HG03520 (cell line): ENCODE results near the gene RECK.

Experiments used
- ATAC-seq: cut with Tn5 transposase; IDR thresholded peaks from one replicate; pipeline ENCODE4 v1.9.1; 2021; ENCODE audit warnings: mild to moderate bottlenecking, moderate library complexity; ENCODE audit not compliant: unreplicated experiment

RECK gene

DNA sequence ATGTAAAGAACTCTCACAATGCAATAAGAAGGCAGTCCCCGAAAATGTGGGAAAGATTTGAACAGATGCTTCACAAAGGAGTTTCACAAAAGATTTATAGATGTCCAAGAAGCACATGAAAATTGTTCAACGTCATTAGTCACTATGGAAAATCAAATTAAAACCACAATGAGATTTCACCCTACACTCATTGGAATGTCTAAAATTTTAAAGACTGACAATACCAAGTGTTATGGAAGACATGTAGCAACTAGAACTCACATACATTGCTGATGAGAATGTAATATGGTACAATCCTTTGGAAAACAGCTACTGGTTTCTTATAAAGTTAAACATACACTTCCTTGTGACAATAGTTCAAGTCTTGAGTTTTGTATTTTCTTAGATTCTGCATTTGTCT, 11.0 kb upstream of the RECK start:
- no peak for ATAC-seq

DNA sequence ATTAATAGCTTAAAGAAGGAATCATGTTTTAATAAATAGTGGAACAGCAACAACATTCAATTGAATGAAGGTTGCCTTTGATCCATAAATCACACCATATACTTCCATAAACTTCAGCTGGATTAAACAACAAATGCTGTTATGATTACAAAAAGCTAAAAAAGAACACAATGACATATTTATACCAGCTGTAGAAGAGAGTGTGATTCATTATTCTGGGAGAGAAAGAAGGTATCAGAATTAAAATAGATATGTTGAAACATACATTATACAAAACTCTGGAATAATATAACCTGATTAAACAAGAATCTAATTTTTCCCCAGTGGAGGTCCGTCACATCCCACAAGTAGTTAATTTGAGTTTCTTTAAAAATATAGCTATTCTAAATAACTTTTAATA, 7.5 kb upstream of the RECK start:
- no peak for ATAC-seq

DNA sequence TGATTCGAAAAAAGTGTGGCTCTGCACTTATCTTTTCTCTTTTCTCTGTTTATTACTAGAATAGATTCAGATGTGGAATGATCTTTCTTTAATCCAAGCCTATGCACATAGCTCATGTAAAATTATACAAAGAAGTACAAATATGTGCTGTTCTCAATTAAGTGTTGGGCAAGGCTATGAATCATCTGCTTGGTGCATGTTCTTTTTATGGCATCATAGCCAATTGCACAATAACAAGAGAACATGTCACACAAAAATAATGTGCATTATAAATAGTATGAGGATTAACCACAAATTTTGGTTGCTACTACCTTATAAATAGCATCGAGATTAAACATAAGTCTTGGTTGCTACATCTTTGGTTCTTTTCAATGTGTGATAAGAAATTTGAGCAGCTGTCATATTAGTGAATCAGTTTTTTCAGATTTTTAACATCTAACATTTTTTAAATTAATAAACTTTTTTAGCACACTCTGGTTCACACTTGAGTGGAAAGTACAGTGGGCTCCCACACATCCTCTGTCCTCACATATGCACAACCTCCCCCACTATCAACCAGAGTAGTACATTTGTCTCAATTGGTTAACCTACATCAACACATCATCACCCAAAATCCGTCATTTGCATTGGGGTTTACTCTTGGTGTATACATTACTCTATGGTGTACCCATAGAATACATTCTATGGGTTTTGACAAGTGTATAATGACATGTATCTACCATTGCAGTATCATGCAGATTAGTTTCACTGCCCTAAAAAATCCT, 6.8 kb upstream of the RECK start:
- ATAC-seq: no peak

DNA sequence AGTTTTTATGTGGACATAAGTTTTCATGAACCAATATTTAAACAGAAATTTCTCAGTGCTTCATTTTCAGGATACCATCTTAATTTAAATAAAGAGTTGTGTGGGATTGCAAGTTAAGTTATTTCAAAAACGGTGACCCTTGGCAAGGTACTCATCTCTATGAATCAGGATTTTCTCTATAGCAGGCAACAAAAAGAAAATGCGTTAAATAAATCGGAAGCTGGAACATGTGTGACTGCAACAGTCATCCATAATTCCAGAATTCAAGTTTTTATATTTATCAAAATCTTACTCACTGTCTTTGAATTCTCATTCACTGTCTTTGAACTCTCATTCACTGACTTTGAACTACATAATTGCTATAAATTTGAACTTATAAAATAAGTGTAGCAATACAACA, 5.8 kb upstream of the RECK start:
- no peak for ATAC-seq

DNA sequence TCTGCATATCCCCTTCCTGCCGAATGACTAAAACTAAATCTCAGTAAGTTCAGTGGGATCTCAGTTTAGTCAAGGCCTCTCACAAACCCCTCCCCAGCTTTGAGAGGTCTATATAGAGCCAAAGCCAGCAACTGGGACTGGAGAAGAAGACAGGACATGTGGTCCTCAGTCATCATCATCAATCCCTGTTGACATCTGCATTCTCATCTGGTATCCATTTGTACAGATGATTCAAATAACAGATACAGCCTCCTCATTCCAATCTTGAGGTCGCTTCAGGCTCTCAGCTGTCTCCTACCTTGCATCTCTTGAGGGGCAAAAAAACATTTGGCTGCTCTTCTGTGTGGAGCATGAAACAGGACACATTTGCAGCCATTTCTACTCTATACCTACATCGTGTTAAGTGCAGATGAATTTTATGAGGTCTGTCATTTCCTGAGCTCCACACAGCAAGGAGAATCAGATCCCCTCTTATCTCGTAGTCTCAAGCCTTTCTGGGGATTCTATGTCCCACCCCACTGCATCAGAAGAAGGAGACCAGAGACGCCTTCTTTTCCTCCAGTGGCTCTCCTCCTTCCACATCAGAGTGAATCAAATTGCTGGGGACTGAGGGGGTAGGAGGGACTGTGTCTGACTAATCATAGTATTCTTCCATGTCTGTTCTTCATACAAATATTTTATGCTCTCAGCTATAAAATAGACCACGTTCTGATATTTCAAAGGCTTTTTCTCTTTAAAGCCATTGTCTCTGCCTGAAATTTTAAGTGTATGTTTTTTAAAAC, 4.7 kb upstream of the RECK start:
- ATAC-seq: no peak

DNA sequence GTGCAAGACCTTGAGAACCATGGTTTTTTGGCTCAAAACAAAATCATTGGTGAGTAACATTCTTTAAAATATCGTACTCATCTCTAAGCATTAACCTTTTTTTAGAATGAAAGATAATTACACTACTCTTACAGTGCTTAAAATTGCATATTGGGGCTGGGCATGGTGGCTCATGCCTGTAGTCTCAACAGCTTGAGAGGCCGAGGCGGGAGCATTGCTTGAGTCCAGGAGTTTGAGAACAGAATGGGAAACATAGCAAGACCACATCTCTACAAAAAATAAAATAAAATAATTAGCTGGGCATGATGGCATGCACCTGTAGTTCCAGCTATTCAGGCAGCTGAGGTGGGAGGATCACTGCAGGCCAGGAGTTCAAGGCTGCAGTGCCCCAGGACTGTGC, 2.9 kb upstream of the RECK start:
- no peak for ATAC-seq

DNA sequence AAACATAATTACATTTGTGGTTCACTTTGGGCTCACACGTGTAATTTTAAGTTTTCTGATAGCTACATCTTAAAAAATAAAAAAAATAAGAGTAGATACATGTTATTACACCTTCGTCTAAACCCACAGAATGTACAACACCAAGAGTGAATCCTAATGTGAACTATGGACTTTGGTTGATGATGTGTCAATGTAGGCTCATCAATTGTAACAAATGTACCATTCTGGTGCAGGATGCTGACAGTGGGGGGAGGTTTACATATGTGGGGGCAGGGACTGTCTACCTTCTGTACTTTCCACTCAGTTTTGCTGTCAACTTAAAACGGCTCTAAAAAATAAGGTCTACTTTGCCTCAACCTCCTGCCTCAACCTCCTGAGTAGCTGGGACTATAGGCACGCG, 2.5 kb upstream of the RECK start:
- no peak for ATAC-seq

DNA sequence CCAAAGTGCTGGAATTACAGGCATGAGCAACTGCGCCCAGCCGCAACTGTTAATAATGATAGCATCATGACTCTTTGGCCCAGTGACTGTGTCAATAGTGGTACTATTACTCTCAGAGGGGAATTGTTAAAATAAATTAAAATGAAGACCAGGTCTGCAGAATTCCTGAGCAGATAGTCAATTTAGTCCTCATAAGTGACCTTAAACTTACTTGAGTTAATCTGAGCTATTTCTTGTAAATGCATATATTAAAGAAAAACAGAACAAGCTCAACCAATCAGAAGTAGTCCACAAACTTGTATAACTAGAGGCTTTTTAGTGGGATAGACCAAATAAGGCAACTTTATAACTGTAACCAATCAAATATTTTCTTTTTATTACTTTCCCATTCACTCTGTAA, 1.7 kb upstream of the RECK start:
- no peak for ATAC-seq

DNA sequence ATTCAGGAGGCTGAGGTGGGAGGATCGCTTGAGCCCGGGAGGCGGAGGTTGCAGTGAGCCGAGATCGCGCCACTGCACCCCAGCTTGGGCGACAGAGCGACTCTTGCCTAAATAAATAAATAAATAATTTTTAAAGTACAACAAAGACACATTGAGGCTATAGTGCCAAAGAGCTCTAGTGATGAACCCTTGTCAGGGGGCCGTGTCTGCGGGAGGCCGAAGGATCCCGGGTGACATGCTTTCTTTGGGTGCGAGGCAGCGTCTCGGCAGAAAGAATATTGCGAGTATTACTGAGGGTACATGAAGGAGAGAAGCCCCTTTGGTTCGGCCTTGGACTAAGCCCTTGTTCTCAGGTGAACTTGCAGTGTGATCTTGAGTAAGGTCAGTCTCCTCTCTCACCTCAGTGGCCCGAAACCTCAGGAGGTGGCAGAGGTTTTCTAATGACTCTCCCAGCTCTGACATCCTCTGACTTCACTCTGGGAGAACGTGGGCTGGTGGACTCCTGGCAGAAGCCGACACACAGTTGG, 397 bp upstream of the RECK start:
- no peak for ATAC-seq

DNA sequence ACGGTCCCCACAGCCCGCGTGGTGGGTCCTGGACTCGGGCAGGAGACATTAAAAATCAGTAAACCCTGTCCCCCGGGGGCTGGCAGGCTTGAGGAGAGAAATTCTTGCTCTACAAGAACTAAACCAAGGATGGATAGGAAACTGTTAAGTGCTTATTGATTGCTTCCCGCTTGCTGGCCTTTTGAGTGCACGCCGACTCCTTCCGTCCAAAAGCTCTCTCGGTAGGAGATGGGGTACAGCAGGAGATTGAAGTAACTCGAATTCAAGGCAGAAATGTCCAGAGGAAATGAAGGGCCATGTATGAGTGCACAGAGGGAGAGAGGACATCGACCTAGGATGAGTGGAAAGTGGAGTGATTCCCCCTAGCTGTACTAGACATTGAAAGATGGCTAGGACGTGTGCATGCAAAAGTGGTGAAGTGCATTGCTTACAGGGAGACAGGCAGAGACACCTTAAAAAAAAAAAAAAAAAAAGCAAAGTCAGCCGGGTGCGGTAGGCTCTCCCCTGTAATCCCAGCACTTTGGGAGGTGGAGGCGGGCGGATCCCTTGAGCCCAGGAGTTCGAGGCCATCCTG, 923 bp downstream of the RECK start:
- ATAC-seq: no peak

DNA sequence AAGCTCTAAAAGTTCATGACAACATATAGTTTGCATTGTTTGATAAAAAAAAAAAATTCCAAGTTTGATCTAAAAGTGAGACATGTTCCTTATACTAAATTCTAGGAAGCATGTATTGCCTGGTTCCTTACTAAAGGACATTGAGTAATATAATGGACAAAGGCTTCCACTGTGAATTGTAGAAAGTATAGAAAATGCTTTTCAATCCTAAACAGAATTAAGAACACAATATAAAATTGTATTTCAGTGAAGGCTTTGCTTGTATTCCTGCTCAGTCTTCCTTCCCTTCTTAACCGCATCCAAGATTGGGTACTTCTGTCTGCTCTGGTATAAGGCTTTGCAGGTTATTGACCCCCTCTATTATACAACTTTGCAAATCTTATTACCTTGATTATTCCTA, 2.4 kb downstream of the RECK start:
- no peak for ATAC-seq

DNA sequence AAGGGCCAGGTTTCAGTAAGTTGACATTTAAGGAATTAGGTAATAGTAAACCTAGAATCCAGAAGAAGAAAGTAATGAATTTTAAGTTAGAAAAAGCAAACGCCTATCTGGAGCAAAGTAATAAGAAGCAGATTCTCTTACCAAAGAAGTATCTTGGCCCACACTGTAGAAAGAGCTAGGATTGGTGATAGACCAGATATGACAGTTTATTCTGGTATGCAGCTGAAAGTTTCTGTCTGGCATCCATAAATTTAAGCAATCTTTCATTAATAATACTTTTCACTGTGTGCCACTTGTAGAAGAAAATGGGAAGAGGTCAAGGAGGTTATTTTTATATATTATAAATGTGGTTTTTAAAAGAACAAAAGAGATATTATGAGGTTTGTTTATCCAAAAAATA, 3.0 kb downstream of the RECK start:
- no peak for ATAC-seq

DNA sequence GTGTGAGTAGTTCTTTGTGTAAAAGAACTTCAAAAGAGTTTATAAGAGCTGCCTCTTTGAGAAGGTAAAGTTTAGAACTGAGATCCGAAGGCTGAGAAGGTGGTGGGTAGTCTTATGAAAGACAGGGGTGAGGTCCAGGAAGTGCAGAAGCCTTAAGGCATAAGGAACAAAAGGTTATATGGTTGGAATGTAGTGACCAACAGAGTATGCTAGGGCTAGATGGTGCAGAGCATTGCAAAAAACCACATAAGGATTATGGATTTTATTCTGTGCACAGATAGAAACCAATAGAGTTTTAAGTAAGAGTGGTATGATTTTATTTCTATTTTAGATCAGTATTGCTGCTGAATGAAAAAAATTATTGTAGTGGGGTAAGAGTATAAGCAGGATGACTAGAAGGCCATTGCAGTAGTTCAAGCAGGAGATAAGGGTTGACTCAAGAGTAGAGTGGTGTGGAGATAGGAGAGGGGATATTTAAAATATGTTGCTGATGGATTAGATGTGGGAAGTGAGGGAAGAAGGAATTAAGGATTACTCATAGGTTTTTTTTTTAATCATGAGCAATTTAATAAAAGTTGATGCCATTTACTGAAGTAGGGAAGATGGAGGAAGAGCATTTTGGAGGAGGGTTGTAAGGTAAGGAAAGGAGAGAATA, 3.7 kb downstream of the RECK start:
- no peak for ATAC-seq

DNA sequence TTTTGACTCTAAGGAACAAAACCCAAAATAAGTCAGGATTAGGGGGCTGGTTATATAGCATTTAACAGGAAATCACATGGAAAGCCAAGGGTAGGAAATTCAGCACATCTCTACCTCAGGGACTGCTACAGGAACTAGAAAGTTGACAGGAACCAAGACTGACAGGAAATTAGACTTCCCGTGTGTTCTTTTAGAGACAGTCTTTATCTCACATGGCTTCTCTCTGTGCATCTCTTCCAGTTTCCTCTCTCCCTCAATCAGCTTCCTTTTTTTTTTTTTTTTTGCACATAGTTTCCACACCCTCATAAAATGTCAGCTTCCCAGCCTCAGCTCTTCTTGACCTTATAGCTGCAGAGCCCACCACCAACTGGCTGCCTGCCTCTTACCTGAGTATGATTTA, 4.8 kb downstream of the RECK start:
- no peak for ATAC-seq

DNA sequence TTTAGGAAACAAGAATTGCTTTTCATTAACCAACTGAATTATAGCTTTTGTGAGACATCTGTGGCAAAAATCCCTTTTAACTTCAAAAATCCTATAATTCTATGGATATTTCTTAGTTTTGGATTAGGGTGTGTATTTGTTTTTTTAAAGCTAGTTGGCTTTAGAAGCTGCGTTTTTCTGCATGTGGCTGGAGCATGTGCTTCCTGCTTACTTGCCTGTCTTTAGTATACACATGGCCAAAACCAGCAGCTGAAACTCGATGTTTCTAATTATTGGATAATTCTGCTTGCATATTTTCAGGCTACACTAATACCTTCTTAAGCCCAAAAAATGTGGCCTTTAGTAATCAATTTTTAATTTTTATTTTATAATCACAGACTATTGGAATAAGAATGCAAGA, 8.9 kb downstream of the RECK start:
- no peak for ATAC-seq

DNA sequence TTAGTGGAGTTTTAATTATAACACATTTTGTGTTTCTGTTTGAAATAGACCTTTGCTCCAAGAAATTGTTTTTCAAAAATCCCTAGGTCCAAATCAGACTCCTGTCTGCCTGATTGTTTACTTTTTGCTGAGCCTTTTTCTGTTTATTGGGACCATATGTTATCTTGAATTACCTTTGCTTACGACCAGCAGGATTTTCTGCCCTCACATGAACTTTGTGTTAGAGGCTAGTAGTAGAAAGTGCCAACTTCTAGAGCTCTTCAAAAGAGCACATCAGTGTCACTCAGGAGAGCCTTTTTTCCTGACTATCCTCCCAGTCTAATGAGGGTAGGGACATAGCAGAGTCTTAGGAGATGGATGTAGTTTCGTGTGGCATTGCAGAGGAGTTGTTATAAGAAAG, 10.2 kb downstream of the RECK start:
- ATAC-seq: no peak

DNA sequence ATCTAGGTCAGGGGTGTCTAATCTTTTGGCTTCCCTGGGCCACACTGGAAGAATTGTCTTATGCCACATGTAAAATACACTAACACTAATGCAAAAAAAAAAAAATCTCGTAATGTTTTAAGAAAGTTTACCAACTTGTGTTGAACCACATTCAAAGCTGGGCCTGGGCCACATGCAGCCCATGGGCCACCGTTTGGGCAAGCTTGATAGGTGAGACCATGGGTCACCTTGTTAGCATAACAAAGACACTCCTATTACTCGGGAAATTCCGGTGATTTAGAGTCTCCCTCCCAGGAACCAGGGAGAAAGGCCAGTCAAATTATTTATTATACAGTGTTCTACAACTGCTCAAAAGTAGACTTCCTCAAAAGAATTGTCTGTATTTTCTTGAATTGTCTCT, 12.7 kb downstream of the RECK start:
- ATAC-seq: no peak

DNA sequence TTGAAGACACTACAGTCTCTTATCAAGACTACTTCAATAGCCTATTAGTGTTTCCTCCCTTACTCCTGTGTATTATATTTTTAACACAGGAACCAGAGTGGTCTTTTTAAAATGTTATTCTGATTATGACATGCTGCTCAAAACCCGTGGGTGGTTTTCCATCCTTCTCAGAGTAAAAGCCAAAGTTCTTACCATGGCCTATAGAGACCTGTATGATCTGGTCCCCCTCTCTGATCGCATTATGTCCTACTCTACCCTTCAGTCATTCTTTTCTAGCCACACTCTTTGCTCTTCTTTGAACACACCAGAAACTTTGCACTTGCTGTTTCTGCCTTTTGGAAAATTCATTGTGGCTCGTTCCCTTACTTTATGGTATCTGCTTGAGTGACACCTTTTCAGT, 13.8 kb downstream of the RECK start:
- ATAC-seq: no peak

DNA sequence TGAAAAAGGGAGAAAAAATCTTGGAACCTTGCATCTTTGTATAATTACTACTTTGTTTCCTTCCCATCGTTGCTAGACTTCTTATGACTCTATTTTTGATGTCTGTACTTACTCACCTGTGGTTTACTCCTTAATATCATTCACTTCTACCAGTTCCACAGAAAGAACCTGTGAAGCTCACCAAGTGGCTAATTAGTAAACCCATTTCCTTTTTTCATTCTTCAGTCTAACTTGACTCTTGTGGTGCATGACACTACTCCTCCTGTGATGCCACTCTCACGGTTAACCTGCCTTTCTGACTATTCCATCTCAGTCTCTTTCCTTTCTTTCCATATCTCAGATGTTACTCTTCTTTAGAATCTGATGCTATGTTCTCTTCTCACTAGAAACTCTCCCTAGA, 14.6 kb downstream of the RECK start:
- ATAC-seq: no peak

DNA sequence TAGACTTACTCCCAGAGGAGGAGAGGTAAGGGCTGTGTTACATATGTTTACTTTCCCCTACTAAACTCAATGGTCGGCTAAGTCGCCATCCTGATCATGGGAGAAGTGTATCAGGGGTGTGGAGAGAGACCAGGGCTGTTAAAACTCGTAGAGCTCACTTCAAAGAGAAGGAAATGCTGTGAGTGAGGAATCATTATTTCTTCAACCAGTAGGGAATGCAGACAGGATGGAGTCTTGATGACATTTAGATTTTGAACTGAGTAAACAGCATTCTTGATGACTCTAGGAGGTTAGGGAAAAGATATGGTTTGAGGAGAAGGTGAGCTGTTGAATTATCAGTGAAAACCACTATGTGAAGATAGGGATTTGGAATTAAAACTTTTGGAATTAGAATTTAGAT, 17.3 kb downstream of the RECK start:
- no peak for ATAC-seq

DNA sequence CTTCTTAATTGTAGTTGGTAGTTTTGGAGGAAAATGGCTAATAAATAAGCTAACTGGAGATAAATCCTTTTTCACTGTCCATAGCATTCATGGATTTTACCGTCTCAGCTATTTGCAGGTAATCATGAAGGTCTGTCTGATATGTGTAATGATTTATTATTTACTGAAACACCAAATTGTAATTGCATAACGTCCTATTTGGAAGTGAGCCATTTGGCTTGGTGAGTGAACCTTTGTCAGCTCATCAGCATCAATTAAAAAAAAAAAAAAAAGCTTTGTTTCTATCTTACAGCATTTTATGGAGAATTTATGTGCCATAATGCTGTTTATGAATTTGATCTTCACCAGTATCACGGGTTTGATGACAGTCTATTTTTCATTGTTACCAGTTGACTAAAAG, 20.2 kb downstream of the RECK start:
- ATAC-seq: no peak
